HG03135 (cell line): ENCODE measurements around the gene TMC6.

Experiments used
- ATAC-seq: cut with Tn5 transposase; IDR thresholded peaks from one replicate; pipeline ENCODE4 v1.9.1; 2021; ENCODE audit warnings: mild to moderate bottlenecking, moderate library complexity; ENCODE audit not compliant: unreplicated experiment

Gene TMC6

DNA sequence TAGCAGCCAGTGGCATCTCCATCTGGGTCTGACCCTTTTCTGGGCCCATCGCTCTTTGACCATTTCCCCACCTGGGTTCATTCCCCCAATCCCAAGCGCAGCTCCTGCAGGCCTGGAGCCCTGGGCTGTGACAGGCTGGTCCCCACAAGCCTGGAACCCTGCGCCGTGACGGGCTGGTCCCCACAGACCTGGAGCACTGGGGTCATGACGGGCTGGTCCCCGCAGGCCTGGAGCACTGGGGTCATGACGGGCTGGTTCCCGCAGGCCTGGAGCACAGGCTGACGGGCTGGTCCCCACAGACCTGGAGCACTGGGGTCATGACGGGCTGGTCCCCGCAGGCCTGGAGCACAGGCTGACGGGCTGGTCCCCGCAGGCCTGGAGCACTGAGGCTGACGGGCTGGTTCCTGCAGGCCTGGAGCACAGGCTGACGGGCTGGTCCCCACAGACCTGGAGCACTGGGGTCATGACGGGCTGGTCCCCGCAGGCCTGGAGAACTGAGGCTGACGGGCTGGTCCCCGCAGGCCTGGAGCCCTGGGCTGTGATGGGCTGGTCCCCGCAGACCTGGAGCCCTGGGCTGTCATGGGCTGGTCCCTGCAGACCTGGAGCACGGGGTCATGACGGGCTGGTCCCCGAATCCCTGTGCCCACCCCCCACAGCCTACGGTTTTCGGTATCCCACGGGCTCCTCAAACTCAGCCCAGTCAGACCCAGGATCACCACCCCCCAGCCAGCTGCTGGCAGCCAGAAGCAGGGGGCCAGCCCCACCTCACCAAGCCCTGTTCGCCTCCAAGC is 16.6 kb downstream of the TMC6 start:
- ATAC-seq, result no peak

- ATAC-seq, result no peak
Observed at GRCh38 chr17:78111016-78111726, 17.4 kb downstream of the TMC6 start.

- ATAC-seq, result no peak
Observed at GRCh38 chr17:78110363-78111015, 18.1 kb downstream of the TMC6 start.

GRCh38 chr17:78109489-78109761 is 19.1 kb downstream of the TMC6 start:
- ATAC-seq, result no peak

DNA sequence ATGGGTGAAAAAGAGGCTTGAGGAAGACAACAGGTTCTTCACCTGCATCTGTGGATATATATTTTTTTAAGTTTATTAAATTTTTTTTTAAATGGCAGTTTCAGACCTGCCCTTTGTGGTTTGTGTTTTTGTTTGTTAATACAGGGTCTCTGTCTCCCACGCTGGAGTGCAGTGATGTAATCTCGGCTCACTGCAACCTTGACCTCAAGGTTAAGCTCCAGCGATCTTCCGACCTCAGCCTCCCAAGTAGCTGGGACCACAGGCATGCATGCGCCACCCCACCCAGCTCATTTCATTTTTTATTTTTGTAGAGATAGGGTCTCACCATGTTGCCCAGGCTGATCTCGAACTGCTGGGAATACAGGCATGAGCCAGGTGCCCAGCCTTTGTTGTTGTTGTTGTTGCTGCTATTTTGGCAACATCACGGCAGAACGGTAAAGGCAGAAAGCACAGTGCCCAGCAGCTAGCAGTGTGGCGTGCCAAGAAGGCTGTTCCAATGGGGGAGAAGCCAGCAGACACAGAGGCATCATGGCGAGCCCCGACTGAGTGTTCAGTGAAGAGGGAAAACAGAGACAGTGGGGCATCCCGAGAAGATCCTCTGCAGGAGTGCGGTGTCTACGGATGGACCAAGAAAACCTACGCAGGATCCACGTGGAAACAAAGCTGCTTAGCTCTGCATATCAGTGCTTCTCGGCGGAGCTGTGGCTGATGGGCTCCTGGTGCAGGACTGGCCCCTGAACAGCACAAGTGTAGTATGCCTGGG is 19.6 kb downstream of the TMC6 start:
- no peak for ATAC-seq

DNA sequence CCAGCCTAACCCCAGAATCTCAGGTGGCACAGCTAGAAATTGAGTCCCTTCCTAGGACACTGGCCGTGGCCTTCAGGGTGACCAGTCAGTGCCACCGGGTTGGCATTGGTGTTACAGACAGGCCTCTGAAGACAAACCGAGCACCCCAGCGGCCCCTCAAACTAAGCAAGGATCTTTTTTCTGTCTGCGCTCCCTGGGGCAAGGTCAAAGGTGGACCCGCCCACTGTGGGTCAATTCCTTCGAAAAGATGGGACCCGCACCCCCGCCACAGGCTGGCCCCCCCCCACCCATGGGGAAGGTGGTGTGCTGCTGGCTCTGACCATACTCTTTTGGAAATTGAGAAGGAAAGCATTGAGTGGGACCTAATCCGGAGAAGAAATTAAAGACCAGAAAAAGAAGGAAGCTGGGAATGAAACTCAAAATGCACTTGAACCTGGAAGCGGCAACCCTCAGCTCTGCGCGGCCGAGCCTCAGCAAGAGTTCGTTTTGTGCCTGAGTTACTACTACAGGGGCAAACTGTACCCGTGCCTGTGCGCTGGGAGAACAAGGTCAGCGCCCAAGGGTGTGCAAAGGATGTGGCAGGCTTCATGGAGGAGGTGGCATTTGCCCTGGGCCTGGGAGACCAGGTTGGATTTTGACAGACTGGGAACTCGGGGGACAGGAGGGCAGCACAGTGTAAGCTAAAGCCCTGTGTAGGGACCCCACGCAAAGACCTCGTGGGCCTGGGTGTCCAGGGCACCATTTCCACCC is 20.4 kb downstream of the TMC6 start:
- ATAC-seq, result no peak

DNA sequence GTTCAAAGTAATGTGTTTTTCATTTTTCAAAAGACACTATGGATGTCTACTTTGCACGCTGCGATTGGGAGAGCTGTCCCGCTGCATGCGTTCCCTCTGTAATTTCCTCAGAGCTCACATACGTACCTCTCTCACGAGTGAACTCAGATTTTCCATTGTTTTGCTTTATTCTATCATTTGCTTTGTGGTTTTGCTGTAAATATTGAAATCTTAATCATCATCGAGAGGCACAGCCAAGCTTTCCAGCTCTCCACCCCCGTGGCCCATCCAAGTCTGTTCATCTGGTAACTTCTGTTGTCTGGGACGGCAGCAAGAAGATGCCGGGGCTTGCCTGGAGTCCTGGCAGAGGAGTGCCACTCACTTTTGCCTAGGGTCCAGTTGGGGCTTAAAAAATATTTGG is 21.1 kb downstream of the TMC6 start:
- ATAC-seq, result no peak

- no peak for ATAC-seq
Observed at GRCh38 chr17:78106211-78106610, 22.3 kb downstream of the TMC6 start.

GRCh38 chr17:78105551-78105950 is 23.0 kb downstream of the TMC6 start:
- ATAC-seq, result no peak

DNA sequence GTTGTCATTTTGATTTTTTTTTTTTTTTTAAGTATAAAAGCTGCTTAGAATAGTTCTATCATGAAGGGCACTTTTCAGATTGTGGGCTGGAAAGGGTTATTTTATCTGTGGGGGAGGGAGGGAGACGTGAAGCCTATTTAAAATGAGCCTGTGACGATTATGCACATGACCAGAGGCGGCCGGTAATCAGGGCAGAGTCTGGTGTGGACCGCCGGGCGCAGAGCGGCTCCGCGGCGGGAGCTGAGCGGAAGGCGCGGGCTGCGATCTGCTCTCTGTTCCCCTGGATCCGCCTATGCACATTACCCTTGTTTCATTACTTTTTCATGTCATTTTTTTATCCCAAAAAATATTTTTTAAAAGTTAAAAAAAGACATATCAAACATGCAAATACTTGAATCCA is 23.5 kb downstream of the TMC6 start:
- ATAC-seq, result no peak

DNA sequence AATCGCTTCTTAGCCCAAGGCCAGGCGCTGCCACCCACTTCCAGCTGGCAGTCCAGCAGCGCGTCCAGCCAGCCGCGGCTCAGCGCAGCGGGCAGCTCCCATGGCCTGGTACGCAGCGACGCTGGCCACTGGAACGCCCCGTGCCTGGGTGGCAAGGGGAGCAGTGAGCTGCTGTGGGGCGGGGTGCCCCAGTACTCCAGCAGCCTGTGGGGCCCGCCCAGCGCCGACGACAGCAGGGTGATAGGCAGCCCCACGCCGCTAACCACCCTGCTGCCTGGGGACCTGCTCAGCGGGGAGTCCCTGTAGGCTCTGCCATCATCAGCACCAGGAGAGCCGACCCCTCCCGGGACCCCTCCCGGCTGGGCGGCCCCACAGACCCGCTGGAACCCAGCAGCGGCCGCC is 24.0 kb downstream of the TMC6 start:
- ATAC-seq, result no peak

- no peak for ATAC-seq
Observed at GRCh38 chr17:78103311-78103710, 25.2 kb downstream of the TMC6 start.

DNA sequence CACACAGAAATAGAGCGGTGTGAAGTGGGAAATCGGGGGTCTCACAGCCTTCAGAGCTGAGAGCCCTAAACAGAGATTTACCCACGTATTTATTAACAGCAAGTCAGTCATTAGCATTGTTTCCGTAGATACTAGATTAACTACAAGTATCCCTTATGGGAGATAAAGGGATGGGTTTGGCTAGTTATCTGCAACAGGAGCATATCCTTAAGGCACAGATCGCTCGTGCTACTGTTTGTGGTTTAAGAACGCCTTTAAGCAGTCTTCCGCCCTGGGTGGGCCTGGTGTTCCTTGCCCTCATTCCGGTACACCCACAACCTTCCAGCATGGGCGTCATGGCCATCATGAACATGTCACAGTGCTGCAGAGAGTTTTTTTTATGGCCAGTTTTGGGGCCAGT is 27.0 kb downstream of the TMC6 start:
- no peak for ATAC-seq

DNA sequence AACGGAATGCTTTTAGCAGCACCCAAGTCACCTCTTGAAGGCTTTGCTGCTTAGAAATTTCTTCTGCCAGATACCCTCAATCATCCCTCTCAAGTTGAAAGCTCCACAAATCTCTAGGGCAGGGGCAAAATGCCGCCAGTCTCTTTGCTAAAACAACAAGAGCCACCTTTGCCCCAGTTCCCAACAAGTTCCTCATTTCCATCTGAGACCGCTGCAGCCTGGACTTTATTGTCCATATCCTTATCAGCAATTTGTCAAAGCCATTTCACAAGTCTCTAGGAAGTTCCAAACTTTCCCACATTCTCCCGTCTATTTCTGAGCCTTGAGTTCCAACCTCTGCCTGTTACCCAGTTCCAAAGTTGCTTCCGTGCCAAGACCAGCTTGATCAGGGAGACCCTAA is 27.4 kb downstream of the TMC6 start:
- ATAC-seq, result no peak

GRCh38 chr17:78096093-78096492 is 32.5 kb downstream of the TMC6 start:
- ATAC-seq, result no peak

DNA sequence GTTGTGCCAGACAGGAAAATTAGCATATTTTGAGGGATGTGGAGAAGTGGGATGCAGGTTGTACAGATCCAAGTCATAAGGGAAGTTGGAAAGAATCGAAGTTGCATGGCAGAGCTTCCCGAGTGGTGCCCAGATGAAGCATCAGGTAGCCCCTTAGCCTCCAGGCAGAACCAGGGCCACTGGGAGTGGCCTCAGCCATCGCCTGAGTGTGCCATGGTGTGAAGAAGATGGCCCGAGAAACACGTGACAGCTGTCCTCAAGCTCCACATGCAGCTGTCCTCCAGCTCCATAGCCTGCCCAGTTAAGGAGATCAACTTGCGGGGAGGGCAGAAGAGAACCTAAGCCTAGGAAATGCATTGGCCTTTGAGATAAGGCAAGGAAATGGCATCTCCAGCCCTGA is 33.5 kb downstream of the TMC6 start:
- no peak for ATAC-seq

DNA sequence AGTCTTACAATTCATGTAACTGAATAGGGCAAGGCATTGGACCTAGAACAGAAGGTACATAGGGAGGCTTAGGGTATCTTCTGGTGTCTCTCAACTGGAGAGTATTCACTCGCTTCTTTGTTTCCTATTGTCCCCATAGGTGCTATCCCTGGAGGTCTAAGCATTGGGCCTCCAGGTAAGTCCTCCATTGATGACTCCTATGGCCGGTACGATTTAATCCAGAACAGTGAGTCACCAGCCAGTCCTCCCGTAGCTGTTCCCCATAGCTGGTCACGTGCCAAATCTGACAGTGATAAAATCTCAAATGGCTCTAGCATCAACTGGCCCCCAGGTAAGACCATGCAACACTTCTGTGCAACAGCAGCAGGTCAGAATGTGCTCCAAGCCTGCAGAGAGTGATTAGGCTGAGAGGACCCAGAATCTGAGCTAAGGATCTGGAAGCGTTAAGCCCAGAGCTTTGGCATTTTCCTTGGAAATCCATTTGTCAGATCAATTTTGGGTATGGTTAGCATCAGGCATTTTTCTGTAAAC is 35.7 kb downstream of the TMC6 start:
- ATAC-seq, result no peak

GRCh38 chr17:78089576-78090281 is 38.8 kb downstream of the TMC6 start:
- ATAC-seq, result no peak

DNA sequence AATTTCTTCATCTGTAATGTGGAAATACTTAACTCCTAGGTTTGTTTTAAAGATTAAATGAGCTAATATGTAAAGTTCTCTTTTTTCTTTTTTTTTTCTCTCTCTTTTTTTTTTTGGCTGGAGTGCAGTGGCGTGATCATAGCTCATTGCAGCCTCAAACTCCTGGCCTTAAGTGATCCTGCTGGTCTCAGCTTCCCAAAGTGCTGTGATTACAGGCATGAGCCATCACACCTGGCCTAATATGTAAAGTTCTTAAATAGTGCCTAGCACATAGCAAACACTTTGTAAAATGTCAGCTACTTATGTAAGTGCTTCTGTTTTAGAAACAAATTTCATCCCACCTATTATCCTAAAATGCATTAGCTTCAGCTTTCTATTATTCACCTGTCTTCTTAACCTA is 40.0 kb downstream of the TMC6 start:
- ATAC-seq, result no peak

DNA sequence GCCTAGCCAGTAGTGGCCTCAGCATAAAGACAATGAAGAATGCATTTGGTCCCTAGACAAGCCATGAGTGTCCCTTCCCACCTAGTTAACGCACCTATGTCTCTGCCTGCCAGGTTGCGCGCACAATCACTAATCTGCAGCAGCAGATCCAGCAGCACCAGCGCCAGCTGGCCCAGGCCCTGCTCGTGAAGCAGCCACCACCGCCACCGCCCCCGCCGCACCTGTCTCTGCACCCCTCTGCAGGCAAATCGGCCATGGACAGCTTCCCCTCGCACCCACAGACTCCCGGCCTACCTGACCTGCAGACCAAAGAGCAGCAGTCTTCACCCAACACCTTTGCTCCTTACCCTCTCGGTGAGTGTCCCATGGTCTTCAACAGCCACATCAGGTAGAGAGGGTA is 41.8 kb downstream of the TMC6 start:
- ATAC-seq, result no peak
